Lower leg skin (tissue), 4 donors: ENCODE data around the gene HIP1. TPM values are rescaled to one million over a fixed set of nuclear protein-coding genes. Genes with fewer than 3 reads are reported as not detected.
"Not testable (repeated sequence)": the region's sequence is repeated elsewhere in the genome, so short reads cannot be mapped to it uniquely, and the experiment has no call there.

Experiments
- DNase-seq, 2 donors: peaks; one replicate each; pipeline ENCODE4 v3.0.0-alpha.2; 2019; ENCODE audit warnings: low spot score in 2 of 2
- H3K4me3 ChIP-seq: fragments of 200-600 bp; sonication (generic); 2 replicates; pipeline ENCODE4 v1.5.1; 2017; ENCODE audit warnings: mild to moderate bottlenecking, low read depth; ENCODE audit not compliant: poor library complexity, severe bottlenecking
- CTCF ChIP-seq, 3 donors: fragments of 450-650 bp; IDR thresholded peaks; one replicate each; pipeline ENCODE4 v1.5.1; 2016; ENCODE audit warnings: antibody characterized with exemption in 3 of 3, mild to moderate bottlenecking in 3 of 3, moderate library complexity in 2 of 3
- POLR2A ChIP-seq, 2 donors: fragments of 450-650 bp; IDR thresholded peaks; one replicate each; pipeline ENCODE4 v1.6.1; 2016 to 2017; ENCODE audit warnings: antibody characterized with exemption in 2 of 2, mild to moderate bottlenecking in 1 of 2, moderate library complexity in 1 of 2
- WGBS, 2 donors: methylation state at CpG; one replicate each; pipeline ENCODE4 v1.1.5; 2018; 5-methylcytosine and 5-hydroxymethylcytosine counted together
- intact Hi-C: fragments of 100-400 bp; cut with DNase I; formaldehyde crosslinking; loops from one replicate; pipeline ENCODE4 v1.15.0; 2023; ENCODE audit warnings: low total_unique reads
- total RNA-seq, 4 donors: library from RNA; depleted of rRNA; stranded (reverse); fragments of >200 nt; gene quantifications; one replicate each; pipeline ENCODE4 v1.1.0, GENCODE V29; 2016

Gene HIP1
- total RNA-seq = 10 to 100 TPM; 20.1 to 30.3 (median 23.0) TPM

GRCh38 chr7:75738604-75738974 is at the start of gene HIP1:
Gene HIP1 (minus strand): TSS chr7:75738941. CDS start chr7:75738920, 21 bp downstream.
- peak within 1 kb of the TSS; percentile 95 for H3K4me3 ChIP-seq
- TF ChIP-seq CTCF (IDR thresholded peaks at IDR 0.05) = no peak
- no peak for TF ChIP-seq POLR2A (IDR thresholded peaks at IDR 0.05)
- DNase-seq = no peak
- intact Hi-C loops = no loop called here
- 0 to 1% methylated on average over 6 to 26 of the region's 30 CpGs for WGBS, 2 donors

GRCh38 chr7:75788154-75788847 is 49.6 kb upstream of the HIP1 start:
- DNase-seq, intact Hi-C loops, H3K4me3 ChIP-seq: not testable (repeated sequence)
- 71 to 75% methylated on average over 14 of the region's 14 CpGs for WGBS, 2 donors

- H3K4me3 ChIP-seq, DNase-seq, intact Hi-C loops: not testable (repeated sequence)
- WGBS, 2 donors = 91 to 96% methylated on average over 5 of the region's 5 CpGs
These were observed 44.3 kb upstream of the HIP1 start for GRCh38 chr7:75783058-75783457.

GRCh38 chr7:75780647-75781273 is 42.0 kb upstream of the HIP1 start:
- intact Hi-C loops, H3K4me3 ChIP-seq, DNase-seq: not testable (repeated sequence)
- WGBS, 2 donors = 84 to 85% methylated on average over 14 of the region's 14 CpGs

GRCh38 chr7:75779516-75779915 is 40.8 kb upstream of the HIP1 start:
- WGBS, 2 donors = 75 to 86% methylated on average over 11 of the region's 11 CpGs
- DNase-seq, intact Hi-C loops, H3K4me3 ChIP-seq: not testable (repeated sequence)

- intact Hi-C loops, H3K4me3 ChIP-seq, DNase-seq: not testable (repeated sequence)
- WGBS, 2 donors = 72 to 73% methylated on average over 11 of the region's 11 CpGs
These were observed 40.3 kb upstream of the HIP1 start for GRCh38 chr7:75779035-75779434.

GRCh38 chr7:75776295-75776971 is 37.7 kb upstream of the HIP1 start:
- TF ChIP-seq POLR2A (IDR thresholded peaks at IDR 0.05) (no peak), CTCF (IDR thresholded peaks at IDR 0.05) (no peak)
- H3K4me3 ChIP-seq = no peak overlapping the region
- intact Hi-C loops = no loop called here
- WGBS, 2 donors = 57 to 58% methylated on average over 12 of the region's 12 CpGs
- no peak for DNase-seq

GRCh38 chr7:75773958-75774357 is 35.2 kb upstream of the HIP1 start:
- 84 to 92% methylated on average over 6 of the region's 6 CpGs for WGBS, 2 donors

More at GRCh38 chr7:75773958-75774357, 35.2 kb upstream of the HIP1 start:
- H3K4me3 ChIP-seq, intact Hi-C loops, DNase-seq: not testable (repeated sequence)
